Measurements from ENCODE around the gene CPNE5.

Gene CPNE5

DNA sequence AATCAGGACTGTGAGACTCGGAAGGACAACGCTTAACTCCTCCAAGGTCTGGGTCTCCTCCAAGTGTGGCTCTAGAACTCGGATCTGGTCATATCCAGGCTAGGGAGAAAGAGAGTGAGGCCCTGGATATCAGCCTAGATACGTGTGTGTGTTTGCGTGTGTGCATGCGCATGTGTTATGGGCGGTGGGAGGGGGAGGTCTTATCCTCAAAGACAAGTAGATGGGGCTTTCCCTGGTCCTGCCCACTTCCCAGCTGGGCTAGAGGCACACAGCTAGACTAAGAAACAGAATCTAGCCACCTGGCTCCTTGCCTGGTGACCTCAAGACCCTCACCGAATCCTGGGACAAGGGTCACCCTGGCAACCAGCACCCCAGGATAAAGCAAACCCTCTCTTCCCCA, 13.2 kb downstream of the CPNE5 start:
- DNase-seq (ENCODE audit: low spot score), result no peak
- TF ChIP-seq CTCF (IDR thresholded peaks at IDR 0.05; ENCODE audit: extremely low read depth, missing control alignments), result no peak

- DNase-seq (ENCODE audit: low spot score), result no peak
- TF ChIP-seq CTCF (IDR thresholded peaks at IDR 0.05; ENCODE audit: extremely low read depth, missing control alignments), result no peak
Measured at GRCh38 chr6:36825452-36825851, 13.8 kb downstream of the CPNE5 start.

DNA sequence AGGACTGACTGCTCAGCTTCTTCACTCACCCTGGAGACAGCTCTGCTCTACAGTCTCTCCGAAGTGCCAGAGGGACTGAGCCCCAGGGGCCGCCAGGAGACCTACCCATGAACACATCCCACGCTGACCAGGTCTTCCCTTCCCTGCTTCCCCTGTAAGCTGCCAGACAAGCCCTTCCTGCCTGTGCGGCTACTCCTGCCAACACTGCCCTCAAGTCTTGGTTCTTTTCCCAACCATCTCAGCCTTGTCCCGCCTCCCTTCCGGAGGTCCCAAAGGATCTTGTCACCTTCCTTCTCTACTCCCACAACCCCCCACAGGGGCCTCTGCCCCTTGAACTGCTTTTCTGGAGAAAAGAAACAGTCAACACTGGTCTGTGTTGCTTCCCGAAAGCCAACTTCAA, 15.0 kb downstream of the CPNE5 start:
- no peak for DNase-seq (ENCODE audit: low spot score)
- no peak for TF ChIP-seq CTCF (IDR thresholded peaks at IDR 0.05; ENCODE audit: extremely low read depth, missing control alignments)

GRCh38 chr6:36823421-36824096, 15.7 kb downstream of the CPNE5 start:
- DNase-seq (ENCODE audit: low spot score), result no peak

GRCh38 chr6:36822506-36823269, 16.6 kb downstream of the CPNE5 start:
- DNase-seq (ENCODE audit: low spot score), result no peak
- no peak for TF ChIP-seq CTCF (IDR thresholded peaks at IDR 0.05; ENCODE audit: extremely low read depth, missing control alignments)

More at GRCh38 chr6:36823421-36824096, 15.7 kb downstream of the CPNE5 start:
- no peak for TF ChIP-seq CTCF (IDR thresholded peaks at IDR 0.05; ENCODE audit: extremely low read depth, missing control alignments)

- DNase-seq (ENCODE audit: low spot score), result no peak
- no peak for TF ChIP-seq CTCF (IDR thresholded peaks at IDR 0.05; ENCODE audit: extremely low read depth, missing control alignments)
Measured at GRCh38 chr6:36821581-36822335, 17.5 kb downstream of the CPNE5 start.

Measured in GM20000 (cell line).